ENCODE measurements around the gene DENND5A. TPM values are rescaled to one million over a fixed set of nuclear protein-coding genes. Genes with fewer than 3 reads are reported as not detected.
"Not testable (repeated sequence)": the region's sequence is repeated elsewhere in the genome, so short reads cannot be mapped to it uniquely, and the experiment has no call there.

The DENND5A gene
- total and polyA plus RNA-seq, 2 donors (not counting 1 experiment from before 2014, with no cell fraction given) = 125 to 235 TPM

DNA sequence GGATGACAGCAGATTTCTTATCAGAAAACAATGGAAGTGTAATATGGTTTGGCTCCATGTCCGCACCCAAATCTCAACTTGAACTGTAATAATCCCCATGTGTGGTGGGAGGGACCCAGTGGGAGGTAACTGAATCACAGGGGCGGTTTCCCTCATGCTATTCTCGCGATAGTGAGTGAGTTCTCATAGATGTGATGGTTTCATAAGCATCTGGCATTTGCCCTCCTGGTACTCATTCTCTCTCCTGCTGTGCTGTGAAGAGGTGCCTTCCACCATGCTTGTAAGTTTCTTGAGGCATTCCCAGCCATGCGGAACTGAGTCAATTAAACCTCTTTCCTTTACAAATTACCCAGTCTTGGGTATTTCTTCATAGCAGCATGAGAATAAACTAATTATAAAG, 92.8 kb downstream of the DENND5A start:
- no peak for DNase-seq (ENCODE audit: low read depth in 2 of 2)
- Histone ChIP-seq H3K4me2 (ENCODE audit: extremely low read depth, insufficient read depth, low read length) (no peak overlapping the region), H3K4me1 (ENCODE audit: control insufficient read depth, extremely low read depth, insufficient read depth, low read length) (peaks cover 9% of the 10 kb centered on the region), H4K20me1 (ENCODE audit: control insufficient read depth, extremely low read depth, insufficient read depth, low read length) (no peaks in the 10 kb centered on the region), H3K4me3 (replicated peaks in 1 of 4; ENCODE audit: control extremely low read depth in 1 of 4, insufficient read depth in 1 of 4, low read depth in 3 of 4, low read length in 4 of 4) (no peak overlapping the region), H3K27ac (ENCODE audit: insufficient read depth, low read length) (no peak overlapping the region), H3K36me3 (ENCODE audit: control insufficient read depth, insufficient read depth, low read length) (peaks cover 2% of the 10 kb centered on the region), H2AFZ (ENCODE audit: low read length) (no peak overlapping the region), H3K9me3 (ENCODE audit: control insufficient read depth, insufficient read depth, low read depth, low read length) (no peaks in the 10 kb centered on the region), H3K79me2 (ENCODE audit: control insufficient read depth, insufficient read depth, low read length) (no peaks in the 10 kb centered on the region), H3K9ac (ENCODE audit: insufficient read depth, low read length) (no peak overlapping the region), H3K27me3 (ENCODE audit: control insufficient read depth, insufficient read depth, low read length) (no peaks in the 10 kb centered on the region)
- TF ChIP-seq, protein P1, sequence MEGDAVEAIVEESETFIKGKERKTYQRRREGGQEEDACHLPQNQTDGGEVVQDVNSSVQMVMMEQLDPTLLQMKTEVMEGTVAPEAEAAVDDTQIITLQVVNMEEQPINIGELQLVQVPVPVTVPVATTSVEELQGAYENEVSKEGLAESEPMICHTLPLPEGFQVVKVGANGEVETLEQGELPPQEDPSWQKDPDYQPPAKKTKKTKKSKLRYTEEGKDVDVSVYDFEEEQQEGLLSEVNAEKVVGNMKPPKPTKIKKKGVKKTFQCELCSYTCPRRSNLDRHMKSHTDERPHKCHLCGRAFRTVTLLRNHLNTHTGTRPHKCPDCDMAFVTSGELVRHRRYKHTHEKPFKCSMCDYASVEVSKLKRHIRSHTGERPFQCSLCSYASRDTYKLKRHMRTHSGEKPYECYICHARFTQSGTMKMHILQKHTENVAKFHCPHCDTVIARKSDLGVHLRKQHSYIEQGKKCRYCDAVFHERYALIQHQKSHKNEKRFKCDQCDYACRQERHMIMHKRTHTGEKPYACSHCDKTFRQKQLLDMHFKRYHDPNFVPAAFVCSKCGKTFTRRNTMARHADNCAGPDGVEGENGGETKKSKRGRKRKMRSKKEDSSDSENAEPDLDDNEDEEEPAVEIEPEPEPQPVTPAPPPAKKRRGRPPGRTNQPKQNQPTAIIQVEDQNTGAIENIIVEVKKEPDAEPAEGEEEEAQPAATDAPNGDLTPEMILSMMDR (conservative IDR thresholded peaks at IDR 0.05 in 1 of 2, IDR thresholded peaks at IDR 0.05 in 1 of 2; ENCODE audit: low read depth in 1 of 2, low read length in 2 of 2) = no peak
- TF ChIP-seq EZH2 (IDR thresholded peaks at IDR 0.05; ENCODE audit: low read length, missing control alignments) = no peak

DNA sequence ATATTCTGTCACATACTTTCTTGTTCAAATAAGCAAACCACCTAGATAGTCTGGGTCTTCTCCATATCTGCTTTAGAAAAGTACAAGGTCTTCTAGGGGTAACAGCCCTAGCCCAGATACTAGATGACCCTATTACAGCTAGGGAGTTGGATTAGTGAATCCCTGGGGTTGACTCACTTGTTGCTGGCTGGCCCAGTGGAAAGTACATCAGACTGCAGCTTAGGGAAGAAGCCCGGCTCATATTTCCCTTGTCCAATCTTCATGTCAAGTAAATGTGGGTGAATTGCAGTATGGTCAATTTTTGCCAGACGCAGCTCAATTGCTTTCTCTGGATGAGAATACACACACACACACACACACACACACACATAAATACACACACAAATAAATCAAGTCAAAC, 94.7 kb downstream of the DENND5A start:
- no peaks in the 10 kb centered on the region for H3K9me3 ChIP-seq (ENCODE audit: control insufficient read depth, insufficient read depth, low read depth, low read length)
- H3K9ac ChIP-seq (ENCODE audit: insufficient read depth, low read length) = no peak overlapping the region
- no peak overlapping the region for H3K4me2 ChIP-seq (ENCODE audit: extremely low read depth, insufficient read depth, low read length)
- peaks cover 1% of the 10 kb centered on the region for H3K36me3 ChIP-seq (ENCODE audit: control insufficient read depth, insufficient read depth, low read length)
- peak; percentile 50 to 68 for DNase-seq (ENCODE audit: low read depth in 2 of 2)
- peaks cover 9% of the 10 kb centered on the region for H3K4me1 ChIP-seq (ENCODE audit: control insufficient read depth, extremely low read depth, insufficient read depth, low read length)
- no peaks in the 10 kb centered on the region for H4K20me1 ChIP-seq (ENCODE audit: control insufficient read depth, extremely low read depth, insufficient read depth, low read length)
- TF ChIP-seq, protein P1 (conservative IDR thresholded peaks at IDR 0.05 in 1 of 2, IDR thresholded peaks at IDR 0.05 in 1 of 2; ENCODE audit: low read depth in 1 of 2, low read length in 2 of 2) = no peak
- no peak for TF ChIP-seq EZH2 (IDR thresholded peaks at IDR 0.05; ENCODE audit: low read length, missing control alignments)
- no peak overlapping the region for H3K27ac ChIP-seq (ENCODE audit: insufficient read depth, low read length)
- H3K4me3 ChIP-seq (replicated peaks in 1 of 4; ENCODE audit: control extremely low read depth in 1 of 4, insufficient read depth in 1 of 4, low read depth in 3 of 4, low read length in 4 of 4) = no peak overlapping the region
- no peak overlapping the region for H2AFZ ChIP-seq (ENCODE audit: low read length)
- H3K27me3 ChIP-seq (ENCODE audit: control insufficient read depth, insufficient read depth, low read length) = no peaks in the 10 kb centered on the region
- no peaks in the 10 kb centered on the region for H3K79me2 ChIP-seq (ENCODE audit: control insufficient read depth, insufficient read depth, low read length)

DNA sequence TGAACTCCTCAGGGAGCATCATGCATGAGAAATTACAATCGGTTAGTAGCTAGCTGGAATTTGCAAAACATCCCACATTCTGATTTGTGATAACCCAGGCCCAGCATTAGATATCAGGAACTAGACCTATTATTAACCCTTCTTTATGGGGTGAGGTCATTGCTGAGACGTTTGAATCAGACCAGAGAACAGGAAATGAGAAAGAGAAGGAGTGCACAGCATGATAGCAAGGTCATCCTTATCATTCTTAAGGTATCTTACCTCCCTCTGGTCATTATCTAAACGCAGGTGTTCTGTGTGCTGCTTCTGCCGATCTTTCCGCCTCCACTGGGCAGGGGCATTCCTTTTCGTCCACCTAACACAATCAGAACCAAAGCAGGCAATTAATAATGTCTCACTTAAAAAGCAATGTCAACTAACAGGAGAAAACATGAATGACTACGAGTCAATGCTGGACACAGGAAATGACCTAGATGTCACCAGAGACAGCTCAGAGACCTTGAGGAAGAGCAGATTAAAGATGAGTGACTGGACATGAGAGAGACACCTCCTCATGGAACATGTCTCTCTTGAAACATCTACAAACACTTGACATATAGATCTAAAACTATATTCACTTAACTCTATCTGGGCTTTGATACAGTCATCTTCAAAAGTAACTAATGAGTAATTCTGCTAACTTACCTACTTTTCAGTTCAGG, 95.4 kb downstream of the DENND5A start:
- Histone ChIP-seq H3K9ac (ENCODE audit: insufficient read depth, low read length) (no peak overlapping the region), H4K20me1 (ENCODE audit: control insufficient read depth, extremely low read depth, insufficient read depth, low read length) (no peaks in the 10 kb centered on the region), H2AFZ (ENCODE audit: low read length) (no peak overlapping the region), H3K4me3 (replicated peaks in 1 of 4; ENCODE audit: control extremely low read depth in 1 of 4, insufficient read depth in 1 of 4, low read depth in 3 of 4, low read length in 4 of 4) (no peak overlapping the region), H3K9me3 (ENCODE audit: control insufficient read depth, insufficient read depth, low read depth, low read length) (no peaks in the 10 kb centered on the region), H3K4me1 (ENCODE audit: control insufficient read depth, extremely low read depth, insufficient read depth, low read length) (peaks cover 9% of the 10 kb centered on the region), H3K27ac (ENCODE audit: insufficient read depth, low read length) (no peak overlapping the region), H3K79me2 (ENCODE audit: control insufficient read depth, insufficient read depth, low read length) (no peaks in the 10 kb centered on the region), H3K4me2 (ENCODE audit: extremely low read depth, insufficient read depth, low read length) (no peak overlapping the region), H3K27me3 (ENCODE audit: control insufficient read depth, insufficient read depth, low read length) (no peaks in the 10 kb centered on the region), H3K36me3 (ENCODE audit: control insufficient read depth, insufficient read depth, low read length) (peaks cover 2% of the 10 kb centered on the region)
- TF ChIP-seq, protein P1 (conservative IDR thresholded peaks at IDR 0.05 in 1 of 2, IDR thresholded peaks at IDR 0.05 in 1 of 2; ENCODE audit: low read depth in 1 of 2, low read length in 2 of 2) = no peak
- no peak for TF ChIP-seq EZH2 (IDR thresholded peaks at IDR 0.05; ENCODE audit: low read length, missing control alignments)
- no peak for DNase-seq (ENCODE audit: low read depth in 2 of 2)

DNA sequence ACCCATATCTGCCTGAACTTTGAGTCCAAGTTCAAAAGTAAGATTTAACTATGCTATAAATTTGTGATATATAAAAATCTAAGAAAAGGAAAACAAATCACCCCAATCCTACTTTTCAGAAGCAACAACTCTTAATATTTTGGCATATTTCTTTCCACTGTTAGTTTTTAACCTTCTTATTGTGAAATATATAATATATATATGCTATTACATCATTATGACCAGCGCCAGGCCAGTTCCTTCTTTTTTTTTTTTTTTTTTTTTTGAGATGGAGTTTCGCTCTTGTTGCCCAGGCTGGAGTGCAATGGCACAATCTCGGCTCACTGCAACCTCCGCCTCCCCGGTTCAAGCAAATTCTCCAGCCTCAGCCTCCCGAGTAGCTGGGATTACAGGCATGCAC, 103.2 kb downstream of the DENND5A start:
- not testable (repeated sequence) for H3K9ac ChIP-seq (ENCODE audit: insufficient read depth, low read length); DNase-seq (ENCODE audit: low read depth in 2 of 2); H4K20me1 ChIP-seq (ENCODE audit: control insufficient read depth, extremely low read depth, insufficient read depth, low read length); H3K79me2 ChIP-seq (ENCODE audit: control insufficient read depth, insufficient read depth, low read length); H3K27ac ChIP-seq (ENCODE audit: insufficient read depth, low read length); H3K27me3 ChIP-seq (ENCODE audit: control insufficient read depth, insufficient read depth, low read length); H3K4me3 ChIP-seq (replicated peaks in 1 of 4; ENCODE audit: control extremely low read depth in 1 of 4, insufficient read depth in 1 of 4, low read depth in 3 of 4, low read length in 4 of 4); H3K4me2 ChIP-seq (ENCODE audit: extremely low read depth, insufficient read depth, low read length); H3K4me1 ChIP-seq (ENCODE audit: control insufficient read depth, extremely low read depth, insufficient read depth, low read length); H3K36me3 ChIP-seq (ENCODE audit: control insufficient read depth, insufficient read depth, low read length); H2AFZ ChIP-seq (ENCODE audit: low read length); H3K9me3 ChIP-seq (ENCODE audit: control insufficient read depth, insufficient read depth, low read depth, low read length)
